Frontal cortex (tissue), 4 donors: ENCODE results near the gene UGT3A1. TPM values are rescaled to one million over a fixed set of nuclear protein-coding genes. Genes with fewer than 3 reads are reported as not detected.

Experiments used
- DNase-seq, 2 donors: peaks; one replicate each; pipeline ENCODE4 v3.0.0; 2012; ENCODE audit warnings: low spot score in 2 of 2
- FAIRE-seq: peaks from 2 replicates; lab custom pipeline; 2012; peaks lifted over from hg19 to GRCh38; lab: Jason Lieb, UNC
- total RNA-seq: library from RNA; depleted of rRNA; stranded (reverse); fragments of >200 nt; gene quantifications from one replicate; pipeline ENCODE4 v1.2.3, GENCODE V29; 2014
- donor health status: control.
- donor health status: control.
- donor health status: control.

Gene UGT3A1
- total RNA-seq, 1 donor from 2014 or later: not detected

- FAIRE-seq (no peak), DNase-seq (no peak)
These were observed 68.7 kb downstream of the UGT3A1 start for GRCh38 chr5:35922468-35922867.

- FAIRE-seq (no peak), DNase-seq (no peak)
These were observed 69.3 kb downstream of the UGT3A1 start for GRCh38 chr5:35921930-35922329.

DNA sequence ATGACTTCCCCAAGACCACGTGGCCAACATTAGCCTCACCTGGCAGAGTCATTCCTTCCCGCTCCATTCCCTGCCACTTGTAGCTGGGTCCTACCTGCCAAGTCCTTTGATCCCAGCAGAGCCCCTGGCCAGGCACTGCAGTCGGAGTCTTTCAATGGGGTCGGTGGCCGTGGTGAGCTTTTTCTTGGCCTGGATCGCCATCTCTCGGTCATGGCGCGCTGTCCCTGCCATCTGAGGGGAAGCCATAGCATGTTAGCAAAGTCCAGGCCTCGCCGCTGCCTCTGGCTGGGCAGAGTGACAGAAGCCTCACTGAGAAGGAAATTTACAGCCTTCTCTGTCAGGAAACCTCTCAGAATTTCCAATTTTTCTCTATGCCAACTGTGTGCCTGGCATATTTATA lies 70.3 kb downstream of the UGT3A1 start:
- FAIRE-seq (no peak), DNase-seq (no peak)

GRCh38 chr5:35919191-35919590 lies 72.0 kb downstream of the UGT3A1 start:
- DNase-seq (no peak), FAIRE-seq (no peak)

DNA sequence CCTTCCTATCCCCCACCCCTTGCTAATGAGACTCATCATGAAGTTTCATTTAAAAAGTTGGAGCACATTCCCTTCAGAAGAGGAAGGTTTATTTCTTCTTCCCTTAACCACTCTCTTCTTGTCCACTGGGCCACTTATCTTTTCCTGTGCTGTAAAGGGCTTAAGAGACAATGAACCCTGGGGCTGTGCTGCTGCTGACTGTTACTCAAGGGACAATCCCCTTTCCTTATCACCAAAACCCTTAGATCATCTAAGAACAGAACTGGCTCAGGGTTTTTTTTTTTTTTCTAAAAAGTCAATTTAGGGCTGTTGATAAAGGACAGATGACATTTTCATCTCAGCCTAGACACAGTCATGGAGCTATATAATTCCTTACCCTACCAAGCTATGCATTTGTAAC lies 82.4 kb downstream of the UGT3A1 start:
- DNase-seq (no peak), FAIRE-seq (no peak)

DNA sequence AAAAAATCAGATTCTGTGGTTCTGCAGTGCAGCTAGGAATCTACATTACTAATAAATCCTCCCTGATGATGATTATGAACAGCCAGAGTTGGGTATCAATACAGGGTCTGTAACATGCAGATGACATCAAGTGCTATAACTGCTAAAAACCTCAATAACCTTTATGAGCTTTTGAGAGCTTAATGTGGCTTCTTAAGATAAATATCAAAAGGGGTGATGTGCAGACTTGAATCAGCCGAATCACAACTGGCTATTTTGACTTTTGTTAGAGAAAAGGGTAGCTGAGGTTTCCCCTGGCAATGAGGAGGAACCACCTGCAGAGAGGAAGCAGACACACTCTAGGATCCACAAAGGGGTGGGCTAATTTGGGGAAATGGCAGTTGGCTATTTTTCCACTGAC lies 83.0 kb downstream of the UGT3A1 start:
- DNase-seq (no peak), FAIRE-seq (no peak)

DNA sequence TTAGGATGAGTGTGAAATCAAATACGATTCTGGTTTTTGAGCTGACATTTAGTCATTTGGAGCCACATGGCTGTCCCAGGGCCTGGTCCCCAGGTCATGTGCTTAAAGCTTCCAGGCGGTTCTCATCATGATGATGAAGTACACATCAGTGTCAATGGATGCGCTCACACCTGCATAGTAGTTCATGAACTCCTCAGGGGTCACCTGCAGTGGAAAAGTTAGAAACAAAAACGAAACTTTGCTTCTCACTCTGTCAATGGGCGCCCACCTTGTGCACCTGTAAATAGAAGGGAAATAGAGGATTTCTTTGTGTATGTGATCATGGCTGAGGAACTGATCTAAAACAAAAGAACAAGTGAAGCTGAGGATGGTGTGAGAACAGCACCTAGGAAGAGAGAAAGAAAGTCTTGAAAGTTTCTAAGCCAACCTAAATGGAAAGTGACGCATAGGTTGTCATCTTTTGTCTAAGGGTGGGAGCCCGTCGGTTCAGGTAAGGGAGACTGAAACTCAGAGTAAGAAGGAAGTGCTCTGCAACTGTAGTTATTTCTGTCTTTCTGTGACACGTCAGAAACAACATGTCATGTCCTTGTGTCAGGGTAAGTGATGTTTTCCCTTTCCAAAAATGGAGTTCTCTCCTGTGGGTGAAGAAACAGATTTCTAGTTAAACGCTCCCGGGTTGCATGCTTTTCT lies 86.6 kb downstream of the UGT3A1 start:
- FAIRE-seq: no peak
- no peak for DNase-seq

GRCh38 chr5:35903631-35904203 lies 87.5 kb downstream of the UGT3A1 start:
- DNase-seq (no peak), FAIRE-seq (no peak)

DNA sequence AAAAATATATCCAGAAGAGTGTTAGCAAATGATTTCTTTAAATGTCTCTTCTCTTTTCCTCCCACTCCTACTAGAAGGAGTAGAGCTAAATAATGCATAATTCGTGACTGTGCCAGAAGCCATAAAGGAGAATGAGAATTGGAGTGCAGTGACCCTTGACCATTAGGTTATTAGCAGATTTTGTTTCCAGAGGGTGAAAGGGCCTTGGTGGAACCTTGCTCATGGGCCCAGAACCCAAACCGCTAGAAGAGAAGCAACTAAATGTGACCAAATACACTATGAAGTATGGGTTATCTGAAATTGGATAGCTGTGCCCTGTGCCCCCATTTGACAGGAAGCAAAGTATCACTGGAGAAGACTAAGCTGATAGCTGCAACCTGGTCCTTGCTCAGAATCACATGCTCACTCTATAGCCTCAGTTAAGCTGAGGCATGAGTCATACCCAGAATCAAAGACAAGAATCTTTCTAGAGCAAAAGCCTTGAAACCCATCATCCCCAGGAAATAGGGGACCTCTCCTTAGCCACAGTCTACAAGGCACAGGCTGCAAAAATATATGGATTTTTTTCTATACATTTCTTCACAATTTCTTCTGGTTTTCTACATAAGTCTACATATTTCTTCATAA lies 89.0 kb downstream of the UGT3A1 start:
- no peak for DNase-seq
- FAIRE-seq: no peak

Other genes starting within 250 kb of the UGT3A1 start
- gene IL7R, start 134.5 kb downstream of the UGT3A1 start, total RNA-seq: 0.41 TPM
- gene CAPSL, start 52.8 kb downstream of the UGT3A1 start, total RNA-seq: not detected
- 0.41 TPM for gene UGT3A2, start 75.5 kb upstream of the UGT3A1 start, total RNA-seq
- gene LMBRD2, start 160.5 kb upstream of the UGT3A1 start, total RNA-seq: 77.9 TPM
- gene SKP2, start 160.7 kb upstream of the UGT3A1 start, total RNA-seq: 15.9 TPM